Stimulated activated CD4-positive, alpha-beta T cell treated with anti-CD3 and anti-CD28 coated beads, Interleukin-12 subunit alpha, Interleukin-12 subunit beta, amount 100 ng/mL, for 4 hours (primary cell): Measurements from ENCODE around the gene CTSL.

Experiments used
- DNase-seq: peaks from one replicate; pipeline ENCODE4 v3.0.0-alpha.2; 2020

Gene CTSL

GRCh38 chr9:87725900-87726709 is at the start of gene CTSL:
Gene CTSL, plus strand, starts transcription at chr9:87726119. Its CDS starts 1,485 bp downstream, at chr9:87727604.
- peak; percentile 62 for DNase-seq

- DNase-seq, result no peak
Measured at GRCh38 chr9:87676976-87677775, 48.7 kb upstream of the CTSL start.

- DNase-seq, result no peak
Measured at GRCh38 chr9:87677776-87678587, 47.9 kb upstream of the CTSL start.

- DNase-seq, result peak; percentile 25
Measured at GRCh38 chr9:87678650-87679355, 47.1 kb upstream of the CTSL start.

- DNase-seq, result no peak
Measured at GRCh38 chr9:87681271-87682061, 44.5 kb upstream of the CTSL start.

GRCh38 chr9:87682085-87682484 is 43.8 kb upstream of the CTSL start:
- DNase-seq, result no peak

- no peak for DNase-seq
Measured at GRCh38 chr9:87682618-87683017, 43.3 kb upstream of the CTSL start.

- no peak for DNase-seq
Measured at GRCh38 chr9:87683751-87684626, 41.9 kb upstream of the CTSL start.

GRCh38 chr9:87684627-87685219 is 41.2 kb upstream of the CTSL start:
- DNase-seq, result no peak

GRCh38 chr9:87685441-87685840 is 40.5 kb upstream of the CTSL start:
- no peak for DNase-seq

GRCh38 chr9:87685871-87686519 is 39.9 kb upstream of the CTSL start:
- DNase-seq, result no peak

GRCh38 chr9:87686520-87687090 is 39.3 kb upstream of the CTSL start:
- no peak for DNase-seq

GRCh38 chr9:87687207-87687606 is 38.7 kb upstream of the CTSL start:
- no peak for DNase-seq

GRCh38 chr9:87694236-87694755 is 31.6 kb upstream of the CTSL start:
- DNase-seq, result no peak

GRCh38 chr9:87695523-87695922 is 30.4 kb upstream of the CTSL start:
- no peak for DNase-seq

- no peak for DNase-seq
Measured at GRCh38 chr9:87696641-87697040, 29.3 kb upstream of the CTSL start.

- DNase-seq, result no peak
Measured at GRCh38 chr9:87698069-87698809, 27.7 kb upstream of the CTSL start.

GRCh38 chr9:87699835-87700234 is 26.1 kb upstream of the CTSL start:
- DNase-seq, result no peak
